ENCODE measurements around the gene PRTFDC1.

- TF ChIP-seq, protein P1, sequence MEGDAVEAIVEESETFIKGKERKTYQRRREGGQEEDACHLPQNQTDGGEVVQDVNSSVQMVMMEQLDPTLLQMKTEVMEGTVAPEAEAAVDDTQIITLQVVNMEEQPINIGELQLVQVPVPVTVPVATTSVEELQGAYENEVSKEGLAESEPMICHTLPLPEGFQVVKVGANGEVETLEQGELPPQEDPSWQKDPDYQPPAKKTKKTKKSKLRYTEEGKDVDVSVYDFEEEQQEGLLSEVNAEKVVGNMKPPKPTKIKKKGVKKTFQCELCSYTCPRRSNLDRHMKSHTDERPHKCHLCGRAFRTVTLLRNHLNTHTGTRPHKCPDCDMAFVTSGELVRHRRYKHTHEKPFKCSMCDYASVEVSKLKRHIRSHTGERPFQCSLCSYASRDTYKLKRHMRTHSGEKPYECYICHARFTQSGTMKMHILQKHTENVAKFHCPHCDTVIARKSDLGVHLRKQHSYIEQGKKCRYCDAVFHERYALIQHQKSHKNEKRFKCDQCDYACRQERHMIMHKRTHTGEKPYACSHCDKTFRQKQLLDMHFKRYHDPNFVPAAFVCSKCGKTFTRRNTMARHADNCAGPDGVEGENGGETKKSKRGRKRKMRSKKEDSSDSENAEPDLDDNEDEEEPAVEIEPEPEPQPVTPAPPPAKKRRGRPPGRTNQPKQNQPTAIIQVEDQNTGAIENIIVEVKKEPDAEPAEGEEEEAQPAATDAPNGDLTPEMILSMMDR (IDR thresholded peaks at IDR 0.05; ENCODE audit: low read depth, low read length), result no peak
- no peak for TF ChIP-seq POLR2A (IDR thresholded peaks at IDR 0.05; ENCODE audit: extremely low read depth, insufficient read length)
- TF ChIP-seq MAX (IDR thresholded peaks at IDR 0.05; ENCODE audit: low read depth, low read length), result no peak
- TF ChIP-seq MYC (IDR thresholded peaks at IDR 0.05; ENCODE audit: low read depth, low read length), result no peak
These were observed 109.2 kb downstream of the PRTFDC1 start for GRCh38 chr10:24843256-24843655.

Data from NB4 (cell line).